Tibial nerve (tissue), 3 donors: ENCODE results near the gene RAB5A.

Experiments used
- EP300 ChIP-seq, 2 donors: sonication (generic); formaldehyde crosslinking; IDR thresholded peaks; one replicate each; pipeline ENCODE4 v1.6.1; 2017; ENCODE audit warnings: antibody characterized with exemption in 2 of 2, mild to moderate bottlenecking in 1 of 2
- POLR2A ChIP-seq, 2 donors: fragments of 450-650 bp; IDR thresholded peaks; one replicate each; pipeline ENCODE4 v1.6.1; 2017; ENCODE audit warnings: antibody characterized with exemption in 2 of 2, mild to moderate bottlenecking in 2 of 2, moderate library complexity in 2 of 2

DNA sequence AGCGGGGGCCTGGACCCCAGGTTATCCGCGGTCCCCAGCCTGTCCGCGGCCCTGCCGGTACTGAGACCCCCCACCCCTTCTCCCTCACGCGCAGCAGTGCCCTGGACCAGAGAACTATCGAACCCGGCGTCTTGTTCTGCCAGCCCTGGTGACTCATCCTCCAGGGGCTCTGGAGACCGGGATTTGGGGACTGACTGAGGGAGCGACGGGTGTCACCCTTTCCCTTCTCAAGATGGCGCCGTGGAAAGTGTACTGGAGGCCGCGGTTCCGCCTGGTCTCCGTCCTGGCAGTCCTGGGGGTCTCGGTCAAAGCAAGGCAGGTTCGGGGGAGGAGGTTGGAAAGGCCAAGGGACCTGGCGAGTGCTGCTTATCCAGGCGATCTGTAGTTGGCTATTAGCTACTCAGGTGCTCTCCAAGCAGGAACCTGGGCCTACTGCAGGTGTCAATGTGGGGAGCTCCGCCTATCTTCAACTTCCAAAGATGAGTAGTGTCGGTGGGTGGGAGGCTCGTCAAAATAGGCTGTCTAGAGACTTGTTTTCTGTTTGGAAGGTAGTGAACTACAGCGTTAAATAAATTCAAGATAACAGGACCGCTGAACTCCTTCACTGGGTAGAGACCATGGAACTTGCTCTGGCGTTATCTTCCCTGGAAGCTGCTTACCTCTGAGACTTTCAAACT, 790 bp downstream of the RAB5A start:
- TF ChIP-seq POLR2A (IDR thresholded peaks at IDR 0.05) (no peak), EP300 (IDR thresholded peaks at IDR 0.05) (no peak)
